Fibroblast of mammary gland (primary cell): ENCODE data around the gene SUCLG2.

Experiments
- DNase-seq: peaks from one replicate; pipeline ENCODE4 v3.0.0-alpha.2; 2010; ENCODE audit warnings: low read depth
- H3K4me3 ChIP-seq: 2 replicates; pipeline ENCODE4 v1.5.1; 2011; ENCODE audit warnings: low read depth, mild to moderate bottlenecking, low read length, moderate library complexity; ENCODE audit not compliant: control insufficient read depth
- TF ChIP-seq, protein P1 (sequence below): conservative IDR thresholded peaks from 2 replicates; pipeline ENCODE4 v1.5.1; 2011; ENCODE audit warnings: low read depth, low read length, inconsistent platforms; ENCODE audit not compliant: control insufficient read depth, insufficient read depth

SUCLG2 gene

DNA sequence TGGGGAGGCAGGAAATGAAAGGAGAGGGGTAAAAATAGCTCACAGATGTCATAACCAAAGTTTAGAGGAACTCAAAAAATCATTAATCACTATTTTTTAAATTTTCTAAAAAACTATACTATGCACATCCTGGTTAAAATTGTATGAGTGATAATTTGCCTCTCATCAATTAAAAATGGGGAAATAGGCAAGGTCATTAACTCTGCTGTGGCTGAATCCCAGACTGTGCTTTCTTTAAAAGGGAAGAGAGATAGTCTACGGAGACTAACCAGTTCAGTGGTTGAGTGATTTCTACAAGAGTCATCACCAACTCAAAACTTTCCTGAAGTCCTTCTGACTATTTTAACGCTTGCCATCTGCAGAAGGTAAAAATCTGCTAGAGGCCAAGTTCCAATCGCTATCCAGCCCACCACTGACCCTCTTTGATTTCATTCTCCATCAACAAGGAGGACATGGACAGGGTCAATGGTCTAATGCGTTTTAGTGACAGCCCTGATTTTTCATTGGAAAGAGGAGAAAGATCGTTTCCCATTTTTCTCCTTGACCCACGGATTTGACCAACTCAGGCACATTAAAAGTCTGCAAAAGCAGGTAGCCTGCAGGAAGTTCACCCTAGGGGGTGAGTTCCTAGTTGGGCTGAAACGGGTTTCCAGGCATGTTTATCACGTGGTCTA, 850 bp downstream of the SUCLG2 start:
- H3K4me3 ChIP-seq: peak overlapping the region; percentile 69
- TF ChIP-seq, protein P1, sequence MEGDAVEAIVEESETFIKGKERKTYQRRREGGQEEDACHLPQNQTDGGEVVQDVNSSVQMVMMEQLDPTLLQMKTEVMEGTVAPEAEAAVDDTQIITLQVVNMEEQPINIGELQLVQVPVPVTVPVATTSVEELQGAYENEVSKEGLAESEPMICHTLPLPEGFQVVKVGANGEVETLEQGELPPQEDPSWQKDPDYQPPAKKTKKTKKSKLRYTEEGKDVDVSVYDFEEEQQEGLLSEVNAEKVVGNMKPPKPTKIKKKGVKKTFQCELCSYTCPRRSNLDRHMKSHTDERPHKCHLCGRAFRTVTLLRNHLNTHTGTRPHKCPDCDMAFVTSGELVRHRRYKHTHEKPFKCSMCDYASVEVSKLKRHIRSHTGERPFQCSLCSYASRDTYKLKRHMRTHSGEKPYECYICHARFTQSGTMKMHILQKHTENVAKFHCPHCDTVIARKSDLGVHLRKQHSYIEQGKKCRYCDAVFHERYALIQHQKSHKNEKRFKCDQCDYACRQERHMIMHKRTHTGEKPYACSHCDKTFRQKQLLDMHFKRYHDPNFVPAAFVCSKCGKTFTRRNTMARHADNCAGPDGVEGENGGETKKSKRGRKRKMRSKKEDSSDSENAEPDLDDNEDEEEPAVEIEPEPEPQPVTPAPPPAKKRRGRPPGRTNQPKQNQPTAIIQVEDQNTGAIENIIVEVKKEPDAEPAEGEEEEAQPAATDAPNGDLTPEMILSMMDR: no peak
- peak; percentile 32 for DNase-seq

DNA sequence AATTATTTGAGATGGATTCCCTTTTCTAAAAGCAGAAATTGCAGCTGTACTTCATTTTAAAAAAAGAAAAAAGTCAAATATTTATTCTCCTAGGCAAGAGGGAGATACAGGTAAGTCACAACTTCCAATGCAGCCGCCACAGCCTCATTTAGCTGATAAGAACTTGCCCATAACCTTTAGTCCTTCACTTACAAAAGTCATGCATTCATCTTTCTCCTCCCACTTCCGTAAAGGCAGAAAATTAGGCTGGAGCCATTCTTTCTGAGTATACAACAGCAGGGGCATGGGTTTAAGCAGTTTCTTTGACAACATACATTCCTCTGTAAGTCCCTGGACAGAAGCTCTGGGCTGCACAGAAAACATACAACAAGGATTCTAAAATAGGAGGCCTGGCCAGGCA, 4.3 kb downstream of the SUCLG2 start:
- TF ChIP-seq, protein P1: no peak
- H3K4me3 ChIP-seq: no peak overlapping the region
- no peak for DNase-seq

DNA sequence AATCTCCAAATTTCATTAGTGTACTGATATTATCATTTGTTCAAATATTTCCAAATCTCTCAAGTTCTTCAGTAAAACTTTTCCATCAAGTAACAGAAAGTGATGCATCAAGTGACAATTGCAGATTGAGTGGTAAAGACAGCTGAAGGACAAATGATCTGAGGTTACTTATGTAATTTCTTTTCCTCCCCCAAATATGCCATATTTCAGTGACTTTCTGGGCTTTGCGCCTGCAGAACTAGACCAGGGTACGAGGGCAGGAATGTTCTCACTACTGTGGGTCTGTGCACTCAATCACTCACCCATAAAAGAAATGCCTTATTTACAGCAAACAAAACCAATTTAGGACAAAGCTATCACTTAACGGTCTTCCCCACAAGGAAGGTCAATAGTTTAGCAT, 4.7 kb downstream of the SUCLG2 start:
- no peak overlapping the region for H3K4me3 ChIP-seq
- DNase-seq: no peak
- TF ChIP-seq, protein P1: no peak

DNA sequence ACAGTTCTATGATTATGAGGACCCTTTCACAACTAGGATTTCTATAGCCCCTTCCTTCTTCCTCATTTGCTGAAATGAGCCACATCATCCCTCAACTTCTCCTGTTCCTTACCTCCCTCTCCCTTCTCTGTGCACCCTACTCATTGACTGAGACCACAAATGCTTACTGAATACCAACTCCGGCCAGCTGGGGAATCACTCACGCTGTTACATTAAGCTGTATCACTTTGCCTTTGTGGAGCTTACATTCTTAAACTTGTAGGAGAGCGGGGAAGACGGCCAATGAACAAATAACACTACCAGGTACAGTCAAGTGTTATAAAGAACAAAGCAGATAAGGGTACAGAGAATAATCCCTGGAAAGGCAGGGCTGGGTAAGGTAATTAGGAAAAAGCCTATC, 5.7 kb downstream of the SUCLG2 start:
- H3K4me3 ChIP-seq: no peak overlapping the region
- no peak for DNase-seq
- TF ChIP-seq, protein P1: no peak

DNA sequence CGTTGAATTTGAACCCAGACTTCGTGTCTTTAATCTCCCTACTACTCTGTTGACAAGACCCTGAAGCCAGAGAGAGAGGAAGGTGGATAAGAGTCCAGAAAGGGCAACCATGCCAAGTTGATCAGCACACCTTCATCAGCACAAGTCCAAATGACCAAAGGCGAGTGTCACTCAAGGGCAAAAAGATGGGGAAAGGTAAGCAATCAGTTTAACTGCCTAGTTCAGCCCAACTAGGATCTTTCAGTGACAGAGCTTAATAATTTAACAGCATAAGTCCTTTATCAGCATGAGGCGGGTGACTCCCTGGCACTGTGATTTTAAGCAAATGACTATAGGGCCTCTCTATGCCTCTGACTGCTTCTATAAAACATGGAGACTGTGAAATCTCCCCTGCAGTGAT, 6.2 kb downstream of the SUCLG2 start:
- DNase-seq: no peak
- no peak overlapping the region for H3K4me3 ChIP-seq
- TF ChIP-seq, protein P1: no peak

DNA sequence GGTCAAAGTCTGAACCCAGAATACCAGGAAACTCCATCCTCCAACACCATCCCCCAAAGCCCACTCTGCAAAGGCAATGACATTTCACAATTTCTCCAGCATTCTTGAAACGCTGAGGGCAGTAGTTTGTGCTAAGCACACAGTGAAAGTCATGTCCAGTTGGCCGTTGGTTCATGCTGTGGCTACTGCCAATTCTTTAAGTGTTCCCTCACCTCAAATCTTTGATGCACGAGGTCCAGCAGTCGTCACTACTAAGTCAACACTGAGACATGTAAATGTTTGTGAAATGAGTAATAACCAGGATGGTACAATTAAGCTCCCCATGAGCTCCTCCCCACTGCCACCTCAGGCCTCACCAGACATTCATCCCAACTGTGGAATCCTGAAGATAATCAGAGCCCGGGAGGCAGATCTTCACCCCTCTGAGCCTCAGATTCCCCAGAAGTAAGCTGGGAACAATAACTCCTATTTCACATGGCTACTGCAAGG, 7.0 kb downstream of the SUCLG2 start:
- DNase-seq: peak; percentile 100
- TF ChIP-seq, protein P1: no peak
- no peak overlapping the region for H3K4me3 ChIP-seq

DNA sequence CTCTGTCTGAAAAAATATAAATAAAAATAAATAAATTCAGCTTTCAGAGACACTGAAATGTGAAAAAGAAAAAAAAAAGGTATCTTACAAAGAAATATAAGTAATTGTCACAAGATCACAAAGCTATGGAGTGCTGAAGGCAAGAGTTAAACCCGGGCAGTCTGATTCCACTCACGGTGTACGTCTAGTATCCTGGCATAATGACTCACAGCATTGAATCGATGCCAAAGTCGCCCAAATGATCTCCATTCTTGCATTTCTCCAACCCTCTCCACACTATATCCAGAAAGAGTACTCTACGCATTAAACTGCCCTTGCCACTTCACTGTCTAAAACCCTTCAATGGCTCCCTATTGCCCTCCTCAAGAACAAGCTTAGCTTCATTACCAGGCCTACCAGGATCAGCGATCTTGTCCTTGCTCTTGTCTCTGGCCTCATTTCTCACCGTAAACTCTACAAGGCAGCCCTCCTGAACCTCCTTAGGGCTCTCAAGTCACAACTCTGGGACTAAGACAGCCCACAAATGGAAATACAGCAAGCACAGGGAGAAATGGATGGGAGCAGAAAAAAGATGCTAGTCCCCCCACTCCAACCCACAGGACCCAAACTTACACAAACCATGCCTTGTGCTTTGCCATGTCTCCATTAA, 7.7 kb downstream of the SUCLG2 start:
- no peak overlapping the region for H3K4me3 ChIP-seq
- DNase-seq: peak; percentile 67
- TF ChIP-seq, protein P1: no peak
